Stimulated activated naive CD4-positive, alpha-beta T cell (primary cell): ENCODE measurements around the gene TECPR2.
"Not testable (repeated sequence)": the region's sequence is repeated elsewhere in the genome, so short reads cannot be mapped to it uniquely, and the experiment has no call there.

Experiments
- DNase-seq, 6 experiments: peaks; one replicate each; lab custom pipeline; 2025; lab: John Stamatoyannopoulos, UW

Gene TECPR2

GRCh38 chr14:102528431-102529170 is 165.9 kb downstream of the TECPR2 start:
- DNase-seq = no peak

GRCh38 chr14:102530828-102531478 is 168.2 kb downstream of the TECPR2 start:
- no peak for DNase-seq

GRCh38 chr14:102532204-102532658 is 169.5 kb downstream of the TECPR2 start:
- no peak for DNase-seq

GRCh38 chr14:102537981-102538601 is 175.3 kb downstream of the TECPR2 start:
- DNase-seq = no peak

GRCh38 chr14:102538602-102539543 is 176.1 kb downstream of the TECPR2 start:
- no peak for DNase-seq

- no peak for DNase-seq
Measured at GRCh38 chr14:102539544-102540314, 177.0 kb downstream of the TECPR2 start.

- no peak for DNase-seq
Measured at GRCh38 chr14:102540315-102541028, 177.7 kb downstream of the TECPR2 start.

- DNase-seq = not testable (repeated sequence)
Measured at GRCh38 chr14:102541029-102541491, 178.3 kb downstream of the TECPR2 start.

- no peak for DNase-seq
Measured at GRCh38 chr14:102541771-102542170, 179.0 kb downstream of the TECPR2 start.

- no peak for DNase-seq
Measured at GRCh38 chr14:102544046-102544746, 181.5 kb downstream of the TECPR2 start.

GRCh38 chr14:102544747-102545460 is 182.2 kb downstream of the TECPR2 start:
- no peak for DNase-seq

- no peak for DNase-seq
Measured at GRCh38 chr14:102545461-102546265, 182.9 kb downstream of the TECPR2 start.

- DNase-seq = no peak
Measured at GRCh38 chr14:102548616-102549240, 186.0 kb downstream of the TECPR2 start.

GRCh38 chr14:102550927-102551401 is 188.2 kb downstream of the TECPR2 start:
- DNase-seq = not testable (repeated sequence)
